Measurements from ENCODE around the gene REL. TPM values are rescaled to one million over a fixed set of nuclear protein-coding genes. Genes with fewer than 3 reads are reported as not detected.
"Not testable (repeated sequence)": the region's sequence is repeated elsewhere in the genome, so short reads cannot be mapped to it uniquely, and the experiment has no call there.

The REL gene
- total RNA-seq, 1 donor from 2014 or later, result 21.8 TPM

DNA sequence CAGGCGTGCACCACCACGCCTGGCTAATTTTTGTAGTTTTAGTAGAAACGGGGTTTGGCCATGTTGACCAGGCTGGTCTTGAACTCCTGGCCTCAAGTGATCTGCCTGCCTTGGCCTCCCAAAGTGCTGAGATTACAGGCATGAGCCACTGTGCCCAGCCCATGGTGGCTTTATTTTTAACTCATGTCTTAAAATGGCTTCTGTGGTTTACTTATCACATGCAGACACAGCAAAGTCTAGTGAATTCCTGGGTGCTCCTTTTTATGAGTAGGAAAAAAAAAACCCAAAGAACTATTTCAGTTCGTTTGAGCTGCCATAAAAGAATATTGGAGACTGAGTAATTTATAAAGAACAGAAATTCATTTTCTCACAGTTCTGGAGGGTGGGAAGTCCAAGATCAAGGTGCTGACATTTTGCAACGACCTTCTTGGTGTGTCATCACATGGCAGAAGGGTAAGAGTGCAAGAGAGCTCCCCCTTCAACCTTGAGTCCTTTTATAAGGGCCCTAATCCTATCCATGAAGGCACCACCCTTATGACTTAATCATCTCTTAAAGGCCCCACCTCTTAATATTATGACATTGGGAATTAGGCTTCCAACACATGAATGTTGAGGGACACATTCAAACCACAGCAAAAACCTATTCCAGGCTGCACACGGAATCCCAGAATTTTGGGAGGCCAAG is 12.6 kb upstream of the REL start:
- DNase-seq, result no peak

DNA sequence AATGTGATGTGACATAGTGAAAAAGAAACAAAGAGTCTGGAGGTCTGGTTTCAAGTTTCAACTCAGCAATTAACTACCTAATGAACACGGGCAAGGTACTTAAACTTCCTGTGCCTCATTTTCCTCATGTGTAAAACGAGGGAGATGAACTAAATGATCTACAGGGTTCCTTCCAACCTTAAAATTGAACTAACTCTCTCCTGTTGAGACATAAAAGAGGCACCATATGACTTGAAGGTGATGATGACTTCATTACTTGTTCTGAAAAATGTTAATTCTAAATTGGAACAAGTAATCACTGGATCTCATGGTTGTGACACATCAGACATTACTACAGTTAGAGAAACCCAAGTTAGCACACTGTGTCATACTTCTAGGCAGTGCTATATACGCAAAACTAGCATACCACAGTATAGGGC is 8.9 kb upstream of the REL start:
- DNase-seq, result no peak

DNA sequence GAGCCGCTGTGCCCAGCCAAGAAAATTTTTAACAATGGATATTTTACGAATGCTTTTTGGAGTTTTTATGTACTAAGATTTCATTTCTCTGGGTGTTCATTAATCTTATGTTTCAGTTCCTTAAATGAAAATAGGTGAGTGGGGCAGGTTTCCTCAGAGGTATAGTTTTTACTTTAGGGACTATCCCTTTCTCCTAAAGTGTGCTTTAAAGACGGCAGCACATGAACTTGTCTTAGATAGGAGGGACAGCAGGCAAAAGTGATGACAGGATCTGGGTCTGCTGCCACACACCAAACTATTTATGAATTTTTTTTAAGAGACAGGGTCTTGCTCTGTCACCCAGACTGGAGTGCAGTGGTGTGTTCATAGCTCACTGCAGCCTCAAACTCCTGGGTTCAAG is 8.0 kb upstream of the REL start:
- DNase-seq, result no peak

DNA sequence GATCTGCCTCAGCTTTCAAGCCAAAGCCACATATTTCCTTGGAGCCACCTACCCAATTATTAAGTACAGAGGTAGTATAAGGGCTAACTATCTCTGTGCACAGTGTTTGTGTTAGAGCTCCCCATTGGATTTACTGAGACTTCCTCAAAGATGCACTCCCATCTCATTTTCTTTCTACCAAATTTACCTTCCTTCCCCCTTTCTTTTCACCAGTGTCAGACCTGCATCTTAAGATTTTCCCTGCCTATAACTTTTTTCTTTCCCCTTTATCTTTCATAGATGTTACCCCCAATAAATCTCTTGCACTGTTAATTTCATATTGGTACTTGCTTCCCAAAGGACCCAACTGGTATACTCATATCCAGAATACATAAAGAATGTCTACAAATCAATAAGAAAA is 5.9 kb upstream of the REL start:
- no peak for DNase-seq

DNA sequence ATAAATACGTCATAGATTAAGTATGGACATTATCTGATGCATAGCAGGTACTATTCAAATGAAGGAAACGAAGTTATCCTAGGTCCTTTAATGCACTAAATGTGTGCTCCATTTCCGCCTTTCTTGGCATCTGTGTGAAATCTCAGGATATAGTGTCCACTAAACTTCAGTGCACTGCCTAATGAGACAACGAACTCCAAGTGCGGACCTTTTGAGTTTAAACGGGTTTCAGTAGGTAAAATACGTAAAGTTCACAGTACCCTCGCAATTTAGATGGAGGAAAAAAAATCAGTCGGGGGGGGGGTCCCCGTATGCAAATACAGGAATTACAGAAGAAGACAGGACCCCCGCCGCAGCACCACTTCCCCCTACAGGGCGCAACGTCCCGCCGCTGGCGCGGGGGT is 729 bp upstream of the REL start:
- no peak for DNase-seq

DNA sequence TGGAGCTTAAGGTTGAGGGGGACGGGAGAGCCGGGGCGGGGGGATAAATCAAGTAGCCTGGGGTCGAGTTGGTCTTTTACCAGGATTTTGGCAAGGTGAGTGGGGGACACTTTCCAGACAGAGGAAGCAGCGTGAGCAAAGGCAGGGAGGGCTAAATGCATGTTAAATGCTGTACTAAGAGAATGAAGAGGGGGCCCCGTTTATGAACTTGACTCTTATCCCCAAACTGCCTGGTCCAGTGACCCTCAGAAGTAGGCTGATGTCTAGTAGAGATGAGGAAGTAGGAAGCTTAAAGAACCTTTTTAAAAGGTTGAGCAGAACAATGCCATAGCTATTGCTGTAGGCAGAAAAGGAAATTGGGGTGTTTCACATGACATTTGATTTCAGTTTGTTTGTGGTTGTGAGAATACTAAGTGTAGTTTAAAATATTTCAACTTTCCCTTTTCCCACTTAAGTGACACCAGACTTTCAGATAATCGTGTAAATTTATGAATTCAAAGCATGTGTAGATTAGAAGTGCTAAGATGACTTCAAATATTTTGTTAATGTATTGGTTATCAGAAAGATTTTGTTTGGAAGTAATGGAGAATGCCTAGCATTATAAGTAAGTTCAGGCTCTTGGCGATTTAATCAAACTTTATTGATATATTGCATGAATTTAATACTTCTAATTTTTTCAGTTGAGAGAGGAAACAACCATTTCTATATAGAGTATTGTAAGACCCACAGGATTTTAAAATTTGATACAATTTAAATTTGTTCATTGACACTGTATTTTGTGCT is 1.8 kb downstream of the REL start:
- DNase-seq, result peak; percentile 60

DNA sequence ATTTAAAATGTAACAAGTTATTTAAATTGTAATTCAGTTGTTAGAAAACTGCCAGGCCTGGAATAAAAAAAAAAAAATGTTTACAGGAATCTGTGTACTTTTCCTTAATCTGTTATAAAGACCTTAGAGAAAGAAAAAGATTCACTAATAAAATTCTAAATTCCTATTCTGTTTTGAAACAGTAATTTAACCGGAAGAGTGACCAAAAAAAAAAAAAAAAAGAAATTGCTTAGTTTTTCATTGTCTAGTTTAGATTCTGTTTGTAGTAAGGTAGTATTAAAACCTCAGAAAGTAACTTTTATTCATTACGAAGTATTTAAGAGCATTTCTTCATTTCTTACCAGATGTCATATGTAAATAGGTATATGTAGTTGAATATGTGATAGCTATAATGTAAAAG is 2.5 kb downstream of the REL start:
- DNase-seq, result no peak

DNA sequence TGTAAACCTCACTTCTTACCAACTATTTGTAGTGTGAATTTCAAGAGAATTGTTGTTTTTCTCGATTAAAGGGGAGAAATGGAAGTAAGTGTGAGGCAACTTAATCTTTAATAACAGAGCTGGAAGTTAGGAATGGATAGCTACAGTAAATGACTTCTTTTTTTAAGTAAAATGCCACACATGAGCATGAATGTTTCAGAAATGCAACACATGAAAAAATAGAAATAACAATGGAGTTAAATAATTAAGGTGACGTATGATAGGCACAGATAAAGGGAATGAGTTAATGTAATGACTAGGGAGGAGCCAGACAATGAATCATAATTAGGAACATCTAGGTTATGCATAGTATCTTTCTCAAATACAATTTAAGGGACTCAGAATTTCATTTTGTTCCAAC is 3.4 kb downstream of the REL start:
- DNase-seq, result peak; percentile 52

DNA sequence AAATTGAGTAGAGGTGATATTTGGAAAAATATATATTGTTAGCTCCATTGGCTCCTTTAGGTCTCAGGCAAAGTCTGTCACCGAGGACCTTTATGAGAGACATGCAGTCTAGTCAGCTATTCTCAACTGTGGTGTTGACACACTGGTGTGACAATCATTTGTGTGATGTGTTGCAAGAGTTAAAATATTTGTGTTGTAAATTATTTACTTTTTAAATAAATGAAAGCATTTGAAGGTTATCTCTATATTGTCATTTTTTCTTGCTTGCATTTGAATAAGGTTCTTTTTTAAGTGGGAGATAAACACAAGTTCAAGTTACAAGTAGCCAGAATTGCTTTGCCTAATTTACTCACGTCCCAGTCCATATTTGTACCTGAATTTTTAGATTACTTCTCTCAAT is 4.3 kb downstream of the REL start:
- peak; percentile 13 for DNase-seq

DNA sequence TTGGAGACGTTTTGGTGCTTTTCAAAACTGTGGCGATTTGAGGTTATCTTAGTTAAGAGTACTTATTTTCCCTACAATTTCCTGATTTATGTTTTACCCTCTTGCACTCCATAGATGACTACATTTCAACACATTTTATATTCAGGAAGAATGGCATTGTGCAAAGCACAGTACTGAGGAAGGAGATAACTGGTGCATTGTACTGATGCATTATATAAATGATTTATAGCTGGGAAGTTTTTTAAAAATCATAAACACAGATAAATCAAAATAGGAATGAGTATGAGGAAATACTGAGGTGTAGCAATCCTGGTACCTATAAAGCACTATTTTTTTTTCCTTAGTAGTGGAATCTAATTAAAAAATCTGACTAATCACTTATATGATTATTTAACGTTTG is 5.6 kb downstream of the REL start:
- peak; percentile 64 for DNase-seq

DNA sequence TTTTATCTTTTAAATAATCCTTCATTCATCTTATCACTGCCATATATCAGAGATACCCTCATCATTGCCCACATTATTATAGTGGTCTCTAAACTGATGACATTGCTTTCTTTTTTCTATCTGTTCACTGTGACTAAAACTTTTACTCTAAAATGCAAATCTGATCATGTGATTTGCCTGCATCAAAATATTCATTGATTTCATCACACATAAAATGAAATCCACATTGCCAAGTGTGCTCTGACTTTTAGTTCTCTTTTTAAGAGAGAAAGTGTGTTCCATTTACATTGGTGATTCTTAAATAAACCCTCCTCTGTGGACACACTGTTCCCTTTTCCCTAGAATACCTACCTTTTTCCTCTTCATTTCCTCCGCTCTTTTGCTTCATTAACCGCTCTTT is 7.5 kb downstream of the REL start:
- DNase-seq, result no peak

DNA sequence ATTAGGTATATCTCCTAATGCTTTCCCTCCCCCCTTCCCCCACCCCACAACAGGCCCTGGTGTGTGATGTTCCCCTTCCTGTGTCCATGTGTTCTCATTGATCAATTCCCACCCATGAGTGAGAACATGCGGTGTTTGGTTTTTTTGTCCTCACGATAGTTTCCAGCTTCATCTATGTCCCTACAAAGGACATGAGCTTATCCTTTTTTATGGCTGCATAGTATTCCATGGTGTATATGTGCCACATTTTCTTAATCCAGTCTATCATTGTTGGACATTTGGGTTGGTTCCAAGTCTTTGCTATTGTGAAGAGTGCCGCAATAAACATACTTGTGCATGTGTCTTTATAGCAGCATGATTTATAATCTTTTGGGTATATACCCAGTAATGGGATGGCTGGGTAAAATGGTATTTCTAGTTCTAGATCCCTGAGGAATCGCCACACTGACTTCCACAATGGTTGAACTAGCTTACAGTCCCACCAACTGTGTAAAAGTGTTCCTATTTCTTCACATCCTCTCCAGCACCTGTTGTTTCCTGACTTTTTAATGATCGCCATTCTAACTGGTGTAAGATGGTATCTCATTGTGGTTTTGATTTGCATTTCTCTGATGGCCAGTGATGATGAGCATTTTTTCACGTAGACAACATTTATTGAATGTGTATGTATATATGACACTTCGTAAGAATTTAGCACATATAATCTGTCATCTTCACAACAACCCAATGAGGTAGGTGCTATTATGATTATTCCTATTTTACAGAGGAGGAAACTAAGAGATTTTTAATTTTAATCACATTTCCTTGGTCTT is 8.4 kb downstream of the REL start:
- DNase-seq, result not testable (repeated sequence)

DNA sequence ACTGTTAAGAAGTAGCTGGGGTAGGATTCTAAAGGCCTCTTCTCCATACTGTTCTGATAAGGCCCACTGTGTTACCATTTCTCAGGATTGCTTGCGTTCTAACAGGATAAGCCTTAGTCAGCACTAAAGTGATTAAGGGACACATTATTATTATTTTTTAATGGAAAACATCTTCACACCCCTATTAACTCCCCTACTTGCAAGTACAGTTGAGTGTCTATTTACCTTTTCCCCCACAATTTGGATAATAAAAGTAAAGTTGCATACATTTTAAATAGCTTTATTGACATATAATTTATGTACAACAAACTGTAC is 9.0 kb downstream of the REL start:
- DNase-seq, result no peak

DNA sequence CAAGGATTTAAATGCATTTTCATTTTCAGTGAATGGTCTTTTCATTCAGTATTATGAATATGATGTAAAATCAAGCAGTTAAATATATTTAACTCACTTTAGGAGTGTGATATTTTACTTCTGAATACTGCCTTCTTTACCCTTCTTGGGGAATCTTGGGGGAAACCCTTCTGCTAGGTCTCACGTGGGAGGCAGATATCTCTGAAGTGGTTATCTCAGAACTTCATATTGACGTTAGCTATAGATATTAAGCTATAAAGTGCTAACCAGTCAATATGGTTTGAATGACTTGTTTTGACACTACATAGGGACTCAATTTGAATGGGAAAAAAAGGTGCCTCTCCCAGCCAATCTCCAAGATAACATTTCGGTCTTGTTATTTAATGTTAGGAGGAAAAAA is 9.8 kb downstream of the REL start:
- DNase-seq, result no peak

DNA sequence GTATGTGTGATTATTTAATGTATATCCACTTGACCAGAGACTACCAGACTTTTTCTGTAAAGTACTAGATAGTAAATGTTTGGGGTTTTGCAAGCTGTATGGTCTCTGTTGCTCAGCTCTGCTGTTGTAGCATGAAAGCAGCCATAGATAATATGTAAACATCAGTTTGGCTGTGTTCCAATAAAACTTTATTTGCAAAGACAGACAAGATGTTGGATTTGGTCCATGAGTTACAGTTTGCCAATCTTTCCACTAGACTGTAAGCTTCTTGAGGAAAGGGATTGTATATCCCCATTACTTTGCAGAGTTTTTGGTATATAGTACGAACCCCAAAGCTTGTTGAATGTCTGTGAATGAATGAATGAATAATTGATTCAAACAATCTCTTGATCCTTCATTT is 17.2 kb downstream of the REL start:
- DNase-seq, result no peak

DNA sequence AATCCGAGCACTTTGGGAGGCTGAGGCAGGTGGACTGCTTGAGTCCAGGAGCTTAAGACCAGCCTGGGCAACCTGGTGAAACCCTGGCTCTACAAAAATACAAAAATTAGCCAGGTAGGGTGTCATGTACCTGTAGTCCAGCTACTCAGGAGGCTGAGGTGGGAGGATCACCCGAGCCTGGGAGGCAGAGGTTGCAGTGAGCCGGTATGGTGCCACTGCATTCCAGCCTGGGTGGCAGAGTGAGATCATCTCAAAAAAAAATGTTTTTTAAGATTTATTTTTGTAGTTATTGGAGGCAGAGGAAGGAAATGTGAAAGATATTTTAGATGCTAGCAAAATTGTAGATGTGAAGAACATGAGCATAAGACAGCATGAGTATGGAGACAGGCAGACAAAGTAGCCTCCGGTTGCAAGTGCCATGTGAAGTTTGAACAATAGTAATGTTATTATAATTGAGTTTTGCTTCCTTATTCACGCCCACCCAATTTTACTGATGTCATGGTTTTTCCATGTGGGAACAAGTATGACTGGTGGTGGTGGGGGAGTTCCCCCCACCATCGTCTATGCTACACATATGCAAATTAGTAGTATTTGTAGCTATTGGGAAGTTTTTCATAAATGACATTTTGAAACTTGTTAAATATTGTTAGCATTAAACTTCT is 18.0 kb downstream of the REL start:
- peak; percentile 59 for DNase-seq

DNA sequence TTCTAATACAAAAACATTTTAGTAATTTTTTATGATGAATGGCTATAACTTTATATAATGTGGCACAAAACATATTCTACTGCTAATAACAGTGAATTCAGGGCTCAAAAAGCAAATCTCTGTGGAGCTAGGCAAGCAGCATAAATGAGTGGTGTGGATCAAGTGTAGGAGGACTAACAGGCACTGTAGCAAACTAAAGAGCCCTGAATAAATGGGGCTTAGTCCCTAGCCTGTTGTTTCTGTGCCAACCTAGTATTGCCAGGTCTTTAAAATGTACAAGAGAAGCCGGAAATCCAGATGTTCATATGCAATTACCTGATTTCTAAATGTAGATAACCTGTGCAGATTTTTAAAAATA is 18.5 kb downstream of the REL start:
- no peak for DNase-seq

DNA sequence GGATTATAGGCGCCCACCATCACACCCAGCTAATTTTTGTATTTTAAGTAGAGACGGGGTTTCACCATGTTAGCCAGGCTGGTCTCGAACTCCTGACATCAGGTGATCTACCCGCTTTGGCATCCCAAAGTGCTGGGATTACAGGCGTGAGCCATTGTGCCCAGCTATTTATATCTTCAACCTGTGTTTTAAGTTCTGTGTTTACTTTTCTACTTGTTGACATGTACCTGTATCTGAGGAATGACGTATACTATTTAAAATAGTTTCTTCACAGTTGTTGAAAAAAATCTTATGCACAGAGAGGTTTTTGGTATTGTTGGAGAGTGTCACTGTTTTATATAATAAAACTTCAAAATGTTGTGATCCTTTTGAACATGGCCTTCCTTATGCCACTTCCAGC is 19.9 kb downstream of the REL start:
- DNase-seq, result not testable (repeated sequence)

DNA sequence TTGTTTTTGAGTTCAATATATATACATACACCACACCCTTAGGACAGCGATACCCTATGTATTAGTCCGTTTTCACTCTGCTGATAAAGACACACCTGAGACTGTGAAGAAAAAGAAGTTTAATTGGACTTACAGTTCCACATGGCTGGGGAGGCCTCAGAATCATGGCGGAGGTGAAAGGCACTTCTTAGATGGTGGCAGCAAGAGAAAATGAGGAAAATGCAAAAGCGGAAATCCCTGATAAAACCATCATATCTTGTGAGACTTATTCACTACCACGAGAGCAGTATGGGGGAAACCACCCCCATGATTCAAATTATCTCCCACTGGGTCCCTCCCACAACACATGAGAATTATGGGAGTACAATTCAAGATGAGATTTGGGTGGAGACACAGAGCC is 24.5 kb downstream of the REL start:
- not testable (repeated sequence) for DNase-seq

DNA sequence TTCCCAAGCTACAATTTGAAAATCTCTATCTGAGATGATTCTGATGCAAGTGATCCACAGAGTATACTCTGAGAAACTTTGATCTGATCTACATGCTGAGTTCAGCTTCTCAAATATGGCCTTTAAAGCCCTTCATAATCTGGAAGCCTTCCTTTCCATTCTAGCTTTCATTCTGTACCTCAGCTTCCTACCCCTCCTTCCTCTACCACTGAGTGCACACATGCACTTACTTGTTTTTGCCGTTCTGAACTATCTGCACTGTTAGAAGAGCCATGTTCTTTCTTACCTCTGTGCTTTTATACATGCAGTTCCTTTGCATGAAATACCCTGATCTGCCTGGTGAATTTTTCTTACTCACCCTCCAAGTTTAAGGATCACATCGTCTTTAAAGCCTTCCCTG is 25.0 kb downstream of the REL start:
- DNase-seq, result no peak

DNA sequence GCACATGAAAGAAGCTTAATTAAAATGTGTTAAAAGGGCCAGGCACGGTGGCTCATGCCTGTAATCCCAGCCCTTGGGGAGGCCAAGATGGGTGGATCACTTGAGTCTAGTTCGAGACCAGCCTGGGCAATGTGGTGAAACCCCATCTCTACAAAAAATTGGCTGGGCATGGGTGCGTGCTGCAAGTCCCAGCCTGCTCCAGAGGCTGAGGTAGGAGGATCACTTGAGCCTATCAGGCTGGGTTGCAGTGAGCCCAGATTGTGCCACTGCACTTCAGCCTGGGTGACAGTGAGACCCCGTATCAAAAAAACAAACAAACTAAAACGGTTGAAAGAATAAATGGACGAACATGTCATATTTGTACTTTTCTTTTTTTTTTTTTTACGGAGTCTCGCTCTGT is 26.0 kb downstream of the REL start:
- no peak for DNase-seq

DNA sequence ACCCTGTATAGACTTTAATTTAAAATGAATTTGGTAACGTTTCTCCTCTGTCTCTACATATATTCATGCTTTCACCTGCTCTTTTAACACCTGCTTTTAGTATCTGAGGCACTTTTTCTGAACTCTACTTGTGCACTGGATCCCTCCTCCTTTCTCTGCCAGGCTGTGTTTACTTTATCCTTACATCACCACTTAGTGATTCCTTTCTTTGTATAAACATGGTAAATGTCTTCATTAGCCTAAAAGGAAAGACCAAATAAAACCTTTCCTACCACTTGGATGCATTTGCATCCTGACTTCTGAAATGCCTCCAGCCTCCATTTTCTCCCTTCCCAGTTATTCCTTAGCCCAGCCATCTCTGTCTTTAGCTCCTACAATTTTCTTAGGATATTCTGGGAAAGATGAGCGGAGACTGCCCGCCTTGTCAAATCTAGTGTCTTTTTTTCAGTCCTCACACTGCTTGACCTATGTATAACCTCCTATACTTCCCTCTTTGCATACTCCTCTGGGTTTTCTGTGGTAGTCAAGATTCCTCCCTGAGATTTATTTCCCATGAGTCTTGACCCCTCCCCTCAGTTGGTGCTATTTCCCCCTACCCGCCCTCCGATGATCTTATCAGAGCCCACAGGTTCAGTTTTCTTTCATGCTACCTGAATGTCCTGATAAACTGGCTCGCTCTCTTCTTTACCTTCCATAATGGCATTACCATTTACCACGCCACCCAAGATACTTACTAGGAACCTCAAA is 44.8 kb downstream of the REL start:
- DNase-seq, result no peak

Data from dermis blood vessel endothelial cell (primary cell).